GM21360 (cell line): ENCODE measurements around the gene CELF2.
"Not testable (repeated sequence)": the region's sequence is repeated elsewhere in the genome, so short reads cannot be mapped to it uniquely, and the experiment has no call there.

ENCODE experiments used
- ATAC-seq: cut with Tn5 transposase; IDR thresholded peaks from one replicate; pipeline ENCODE4 v1.9.1; 2021; ENCODE audit warnings: mild to moderate bottlenecking, moderate library complexity; ENCODE audit not compliant: unreplicated experiment

CELF2 gene

DNA sequence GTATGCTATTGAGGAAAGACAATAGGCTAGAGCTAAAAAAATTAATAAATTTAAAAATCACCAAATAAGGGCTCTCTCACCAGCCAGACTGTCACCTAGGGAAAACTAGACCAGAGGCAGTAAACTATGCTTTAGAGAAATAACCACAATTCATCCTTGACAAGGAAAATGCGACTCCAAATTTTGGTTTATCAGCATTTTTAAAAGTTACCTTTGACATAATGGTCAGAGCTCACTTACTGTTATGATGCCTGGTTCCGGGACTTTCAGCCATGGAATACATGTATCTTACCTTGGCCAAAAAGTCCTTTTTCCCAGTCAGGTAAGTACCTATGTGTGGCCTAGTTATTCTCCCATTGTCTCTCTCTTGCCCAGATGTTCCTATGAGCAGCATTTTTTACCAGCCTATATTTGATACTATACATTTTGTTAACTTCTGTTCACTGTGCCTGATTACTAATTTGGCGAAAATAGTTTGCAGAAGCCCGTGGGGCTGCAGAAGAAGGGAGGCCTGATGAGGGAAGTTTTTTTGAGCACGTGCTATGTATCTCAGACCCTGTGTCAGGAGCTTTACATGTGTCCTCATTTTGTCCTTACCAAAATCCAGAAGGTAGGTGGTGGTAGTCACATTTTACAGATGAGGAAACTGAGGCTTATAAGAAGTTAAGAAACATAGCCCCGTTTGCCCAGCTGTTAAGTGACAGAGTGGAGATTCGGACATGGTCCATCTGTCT, 149.7 kb downstream of the CELF2 start:
- ATAC-seq, result no peak

DNA sequence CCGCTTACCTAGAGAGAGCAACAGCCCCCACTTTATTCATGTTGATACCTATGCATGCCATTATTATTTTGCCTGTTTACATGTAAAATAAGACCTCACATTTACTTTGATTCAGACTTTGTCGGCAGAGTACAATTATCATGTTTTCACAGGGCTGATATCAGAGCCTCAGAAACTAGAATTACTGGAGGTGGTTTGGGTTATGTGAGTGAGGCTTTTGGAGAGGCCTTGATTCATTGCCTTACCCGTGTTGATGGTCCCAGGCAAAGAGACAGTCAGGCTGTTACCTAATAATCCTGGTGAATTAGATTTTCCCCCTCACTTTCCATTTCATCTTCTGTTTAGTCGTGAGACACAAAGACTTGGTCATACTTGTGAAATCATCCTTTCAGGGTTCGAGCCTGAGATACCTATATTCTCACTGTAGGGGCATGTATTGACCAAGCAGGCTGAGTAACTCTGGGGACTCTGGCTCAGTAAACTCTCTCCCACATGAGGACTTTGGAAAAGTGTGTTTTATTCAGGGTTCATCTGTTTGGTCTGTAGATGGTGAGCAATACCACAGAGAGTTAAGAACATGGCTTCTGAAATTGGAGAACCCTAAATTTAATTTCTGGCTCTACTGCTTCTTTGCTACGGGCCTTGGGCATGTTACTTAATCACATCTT, 150.9 kb downstream of the CELF2 start:
- ATAC-seq, result no peak

GRCh38 chr10:11169976-11170375, 152.3 kb downstream of the CELF2 start:
- no peak for ATAC-seq

DNA sequence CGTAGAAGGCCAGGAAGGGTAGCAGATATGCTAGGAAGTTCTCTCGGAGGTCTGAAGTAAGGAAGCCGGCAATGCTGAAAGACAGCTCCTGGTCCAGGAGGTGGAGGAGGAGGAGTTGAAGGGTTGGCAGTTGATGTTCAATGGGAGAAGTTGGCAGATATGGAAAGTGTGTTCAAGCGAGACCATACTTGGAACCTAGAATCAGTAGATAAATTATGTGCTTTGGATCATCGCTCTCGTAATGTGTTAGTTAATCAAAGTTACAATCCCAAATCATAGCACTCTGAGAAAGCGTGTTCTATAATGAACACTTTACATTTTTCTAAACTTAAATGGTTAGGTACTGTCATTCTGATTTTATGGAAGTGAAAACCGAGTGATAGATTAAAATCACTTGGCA, 152.9 kb downstream of the CELF2 start:
- no peak for ATAC-seq

DNA sequence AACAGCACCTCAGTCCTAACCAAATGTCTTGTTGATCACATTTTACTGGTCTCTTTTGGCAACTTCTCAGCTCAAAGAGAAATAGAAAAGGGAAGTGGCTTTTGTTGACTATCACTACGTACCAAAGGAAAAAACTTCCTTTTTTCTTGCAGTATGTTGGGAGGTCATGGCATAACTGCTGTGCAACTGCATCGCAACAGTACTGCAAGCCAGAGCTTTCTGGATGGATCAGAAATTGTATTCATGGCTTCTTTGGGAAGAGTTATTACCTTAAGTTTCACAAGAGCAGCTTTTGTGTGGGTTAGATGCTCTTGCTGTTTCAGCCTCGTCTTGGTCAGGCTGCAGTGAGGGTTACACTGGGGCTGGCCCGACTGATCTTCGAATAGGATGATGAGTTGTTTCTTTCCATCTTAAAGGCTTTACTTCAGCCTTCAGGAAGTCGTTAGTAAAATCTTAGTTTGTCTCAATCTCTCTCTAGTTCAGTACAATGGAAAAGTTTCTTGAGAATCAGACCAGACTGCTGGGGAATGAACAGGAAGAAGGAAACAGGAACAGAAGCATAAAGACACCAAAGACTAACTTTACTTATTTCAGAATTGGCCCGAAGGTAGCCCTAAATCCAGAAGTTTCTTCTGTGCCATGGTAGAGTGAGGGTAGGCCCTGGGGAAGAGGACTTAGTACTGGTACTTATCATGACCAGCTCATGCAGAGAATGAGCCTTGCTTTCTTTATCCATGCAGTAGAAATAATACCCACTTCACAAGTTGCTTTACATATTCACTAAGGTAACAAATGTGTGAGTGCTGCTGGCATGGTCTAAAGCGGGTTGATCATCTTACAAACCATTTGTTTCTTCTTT, 153.6 kb downstream of the CELF2 start:
- ATAC-seq, result peak; percentile 27

DNA sequence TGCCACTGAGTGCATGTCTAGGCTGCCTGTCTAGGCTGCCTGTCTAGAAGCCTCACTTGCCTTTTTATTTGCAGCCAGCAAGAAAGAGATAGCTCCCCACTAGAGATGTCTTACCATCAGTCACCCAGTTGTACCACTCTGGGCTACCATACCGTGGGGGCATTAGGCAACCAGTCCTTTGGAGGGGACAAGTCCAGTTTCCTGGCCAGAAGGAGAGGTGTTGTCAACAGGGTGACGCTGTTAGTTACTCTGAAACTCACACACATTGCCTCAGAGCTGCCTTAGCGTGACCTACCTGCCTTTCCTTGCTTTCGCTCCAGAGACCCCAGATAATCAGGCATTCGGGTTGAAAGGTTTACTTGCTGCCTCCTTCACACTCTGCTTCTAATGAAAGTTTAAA, 155.4 kb downstream of the CELF2 start:
- ATAC-seq, result no peak

DNA sequence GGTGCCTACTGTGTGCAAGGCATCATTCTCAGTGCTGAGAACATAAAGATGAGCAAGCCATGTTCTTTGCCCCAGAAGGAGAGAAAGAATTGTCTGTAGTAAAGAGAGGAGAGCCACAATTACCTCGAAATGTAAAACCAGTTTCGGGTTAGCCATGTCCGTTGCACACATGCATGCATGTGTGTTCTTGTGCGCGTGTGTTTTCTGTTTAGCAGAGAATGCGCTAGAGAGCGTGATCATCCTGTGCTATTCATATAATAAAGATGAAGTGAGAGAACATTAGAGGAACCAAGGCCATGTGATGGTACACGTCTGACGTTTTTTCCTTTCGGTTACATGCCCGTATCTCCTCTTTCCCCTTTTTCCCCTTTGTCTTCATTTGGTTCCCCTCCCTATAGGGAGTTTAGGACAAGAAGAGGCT, 158.2 kb downstream of the CELF2 start:
- ATAC-seq, result peak; percentile 36

DNA sequence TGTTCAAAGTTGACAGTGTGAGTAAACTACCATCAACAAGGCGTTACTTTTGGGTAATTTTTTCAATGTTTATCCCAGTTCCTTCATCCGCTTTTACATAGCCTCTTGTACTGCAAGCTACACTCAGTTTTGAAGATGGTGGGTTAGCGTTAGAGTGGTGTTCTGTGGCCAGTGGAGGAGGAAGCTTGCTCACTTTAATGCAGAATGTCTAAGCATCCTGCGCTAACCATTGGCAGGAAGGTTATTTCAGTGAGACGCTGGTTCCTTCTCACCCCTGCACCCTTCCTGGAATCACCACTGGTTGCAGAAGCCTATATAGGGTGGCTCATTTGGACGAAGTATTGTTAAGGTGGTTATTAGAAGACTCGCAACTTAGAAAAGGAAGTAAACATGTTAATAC, 159.1 kb downstream of the CELF2 start:
- ATAC-seq, result no peak

- ATAC-seq, result no peak
Measured at GRCh38 chr10:11177381-11177780, 159.7 kb downstream of the CELF2 start.

GRCh38 chr10:11177926-11178471, 160.3 kb downstream of the CELF2 start:
- no peak for ATAC-seq

DNA sequence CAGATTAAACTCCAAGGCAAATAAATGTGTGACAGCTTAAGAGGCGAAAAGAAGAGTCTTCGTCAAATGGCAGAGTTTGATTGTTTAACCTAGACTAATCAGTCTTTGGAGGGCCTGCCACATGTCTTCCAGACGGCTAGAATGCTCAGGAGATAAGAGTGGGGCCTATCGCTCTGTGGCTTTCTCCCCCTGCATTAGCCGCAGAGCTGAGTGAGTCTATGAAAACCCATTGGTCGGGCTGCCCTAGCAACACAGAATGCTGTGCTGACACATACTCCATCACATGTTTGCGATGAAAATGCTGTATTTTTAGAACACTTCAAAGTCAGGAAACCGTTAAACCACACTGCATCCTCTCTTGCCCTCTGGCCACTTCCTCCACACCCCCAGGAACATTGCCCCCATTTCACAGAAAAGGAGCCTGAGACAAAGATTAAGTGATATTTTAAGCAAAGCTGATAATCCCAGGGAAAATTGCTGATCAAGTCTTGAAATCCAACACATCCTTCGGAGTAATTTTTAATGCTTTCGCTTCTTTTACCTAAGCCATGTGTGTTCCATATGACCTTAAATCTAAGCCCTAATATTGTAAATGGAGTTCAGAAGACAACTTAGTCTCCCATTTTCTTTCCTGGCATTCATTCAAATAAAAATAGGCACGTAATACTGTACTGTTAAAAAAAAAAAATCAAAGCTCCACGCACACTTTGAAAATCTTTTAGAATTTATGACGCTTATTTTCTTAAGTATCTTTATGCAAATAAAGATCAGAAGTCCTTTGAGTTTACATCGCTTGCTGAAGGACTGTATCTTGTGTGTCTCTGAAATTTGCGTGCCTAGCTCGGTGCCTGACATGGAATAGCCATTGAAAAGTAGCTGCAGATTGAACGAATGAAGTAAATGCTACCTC, 161.2 kb downstream of the CELF2 start:
- peak; percentile 83 for ATAC-seq

DNA sequence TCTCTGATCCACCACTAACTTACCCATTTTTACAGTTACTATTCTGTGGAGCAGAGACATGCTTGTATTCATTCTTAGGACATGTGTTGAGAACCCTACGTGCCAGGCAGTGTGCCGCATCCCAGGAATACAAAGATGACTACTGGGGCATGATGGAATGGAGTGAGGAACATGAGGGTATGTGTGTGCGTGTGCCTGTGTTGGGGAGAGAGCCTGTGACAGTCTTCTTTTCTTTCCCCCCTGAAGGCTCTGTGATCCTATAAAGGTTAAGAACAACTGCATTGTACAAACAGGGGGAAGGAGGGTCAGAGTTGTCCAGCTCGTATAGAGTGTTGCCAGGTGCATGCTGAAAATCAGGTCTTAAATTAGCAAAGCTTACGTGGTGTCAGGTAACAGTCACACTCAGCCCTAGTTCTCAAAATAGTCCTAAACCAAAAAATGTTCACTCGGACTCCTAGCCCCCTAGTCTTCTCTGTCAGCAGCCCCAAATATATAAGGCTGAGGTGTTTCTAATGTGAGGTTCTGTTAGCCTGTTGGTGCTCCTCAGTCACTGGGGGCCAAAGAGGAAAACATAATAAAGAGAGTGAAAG, 161.9 kb downstream of the CELF2 start:
- ATAC-seq, result no peak

- no peak for ATAC-seq
Measured at GRCh38 chr10:11180228-11180627, 162.6 kb downstream of the CELF2 start.

DNA sequence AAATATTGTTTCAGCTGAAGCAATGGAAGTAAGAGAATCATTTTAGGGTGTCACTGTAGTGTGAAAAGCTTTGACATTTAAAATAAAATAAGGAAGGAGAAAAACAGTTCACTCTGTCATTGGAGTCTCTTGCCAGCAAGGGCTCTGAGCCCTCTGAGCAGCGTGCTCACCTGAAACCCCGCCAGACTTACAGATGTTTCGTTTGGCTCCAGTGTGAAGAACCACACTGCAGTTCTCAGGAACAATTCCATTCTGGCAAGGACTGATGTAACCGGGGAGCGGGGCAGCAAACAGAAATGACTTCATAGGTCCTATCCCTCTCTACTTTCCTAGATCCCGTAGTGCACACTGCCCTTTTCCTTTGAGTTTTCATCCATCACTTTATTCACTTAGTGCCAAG, 164.3 kb downstream of the CELF2 start:
- no peak for ATAC-seq

DNA sequence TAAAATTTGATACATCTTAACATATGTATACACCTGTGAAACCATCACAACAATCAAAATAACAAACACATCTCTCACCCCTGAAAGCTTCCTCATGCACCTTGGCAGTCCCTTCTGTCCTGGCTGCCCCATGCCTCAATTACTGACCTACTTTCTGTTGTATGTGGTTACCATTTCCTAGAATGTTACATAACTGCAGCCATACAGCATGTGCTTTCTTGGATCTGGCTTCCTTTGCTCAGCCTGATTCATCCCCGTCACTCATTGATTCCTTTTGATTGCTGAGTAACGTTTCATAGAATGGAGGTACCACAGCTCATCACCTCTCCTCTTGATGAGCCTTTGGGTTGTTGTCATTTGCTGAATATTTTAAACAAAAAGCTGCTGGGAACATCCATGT, 165.3 kb downstream of the CELF2 start:
- ATAC-seq, result no peak

GRCh38 chr10:11184093-11184492, 166.4 kb downstream of the CELF2 start:
- ATAC-seq, result no peak

- not testable (repeated sequence) for ATAC-seq
Measured at GRCh38 chr10:11185128-11185665, 167.5 kb downstream of the CELF2 start.

DNA sequence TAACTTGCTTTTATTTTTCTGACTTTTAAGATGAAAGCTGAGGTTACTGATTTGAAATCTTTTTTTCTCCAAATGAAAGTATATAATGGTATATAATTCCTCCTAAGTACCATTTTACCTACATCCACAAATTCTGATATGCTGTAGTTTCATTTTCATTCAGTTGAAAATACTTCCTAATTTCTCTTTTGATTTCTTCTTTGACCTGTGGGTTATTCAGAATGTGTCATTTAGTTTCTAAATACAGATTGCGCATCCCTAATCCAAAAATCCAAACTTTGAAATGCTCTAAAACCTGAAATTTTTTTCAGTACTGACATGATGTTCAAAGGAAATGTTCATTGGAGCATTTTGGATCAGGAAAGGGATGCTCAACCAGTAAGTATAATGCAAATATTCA, 168.7 kb downstream of the CELF2 start:
- ATAC-seq, result no peak

GRCh38 chr10:11189582-11190376, 172.1 kb downstream of the CELF2 start:
- no peak for ATAC-seq
